Activated CD4-positive, alpha-beta T cell treated with anti-CD3 and anti-CD28 coated beads for 36 hours (primary cell): ENCODE results near the gene ZNF497. TPM values are rescaled to one million over a fixed set of nuclear protein-coding genes. Genes with fewer than 3 reads are reported as not detected.
"Not testable (repeated sequence)": the region's sequence is repeated elsewhere in the genome, so short reads cannot be mapped to it uniquely, and the experiment has no call there.

Source experiments
- ATAC-seq: fragments of 200-7000 bp; cut with Tn5 transposase; one replicate; pipeline ENCODE4 v1.10.0; 2021; ENCODE audit warnings: mild to moderate bottlenecking, moderate library complexity
- CTCF ChIA-PET: fragments of 350-600 bp; sonication (Branson Sonifier 250); formaldehyde crosslinking; loops from one replicate; lab custom pipeline; 2021; ENCODE audit warnings: antibody characterized with exemption; lab: Charles Lee
- POLR2A ChIA-PET: fragments of 350-600 bp; sonication (Branson Sonifier 250); formaldehyde crosslinking; loops from one replicate; lab custom pipeline; 2021; ENCODE audit warnings: antibody characterized with exemption, inconsistent platforms; lab: Charles Lee
- DNase-seq: peaks from one replicate; pipeline ENCODE4 v3.0.0-alpha.2; 2020
- H3K27ac Mint-ChIP-seq: one replicate; pipeline ENCODE4 v1.8.0; 2021; ENCODE audit warnings: mixed read lengths
- H3K27me3 Mint-ChIP-seq: one replicate; pipeline ENCODE4 v1.8.0; 2021; ENCODE audit warnings: mixed read lengths
- H3K36me3 Mint-ChIP-seq: one replicate; pipeline ENCODE4 v1.8.0; 2021; ENCODE audit warnings: low read depth, mixed read lengths
- H3K4me1 Mint-ChIP-seq: one replicate; pipeline ENCODE4 v1.8.0; 2021; ENCODE audit warnings: mixed read lengths
- H3K4me3 Mint-ChIP-seq: one replicate; pipeline ENCODE4 v1.8.0; 2021; ENCODE audit warnings: mild to moderate bottlenecking, moderate library complexity, mixed read lengths
- H3K9me3 Mint-ChIP-seq: one replicate; pipeline ENCODE4 v1.8.0; 2021; ENCODE audit warnings: low read depth, mixed read lengths
- intact Hi-C, 2 experiments: fragments of 100-400 bp; cut with DNase I in 1 of 2; cut with micrococcal nuclease in 1 of 2; formaldehyde crosslinking; loops; one replicate each; pipeline versions ENCODE4 v1.14.2 to v1.15.1; 2022 to 2024; cut with DNase I, micrococcal nuclease
- total RNA-seq, 2 experiments: library from RNA; stranded (reverse); gene quantifications; one replicate each; pipeline ENCODE4 v1.2.3, GENCODE V29; 2021

Gene ZNF497
- total RNA-seq, 2 experiments from 2014 or later = 1.1 to 1.5 TPM

DNA sequence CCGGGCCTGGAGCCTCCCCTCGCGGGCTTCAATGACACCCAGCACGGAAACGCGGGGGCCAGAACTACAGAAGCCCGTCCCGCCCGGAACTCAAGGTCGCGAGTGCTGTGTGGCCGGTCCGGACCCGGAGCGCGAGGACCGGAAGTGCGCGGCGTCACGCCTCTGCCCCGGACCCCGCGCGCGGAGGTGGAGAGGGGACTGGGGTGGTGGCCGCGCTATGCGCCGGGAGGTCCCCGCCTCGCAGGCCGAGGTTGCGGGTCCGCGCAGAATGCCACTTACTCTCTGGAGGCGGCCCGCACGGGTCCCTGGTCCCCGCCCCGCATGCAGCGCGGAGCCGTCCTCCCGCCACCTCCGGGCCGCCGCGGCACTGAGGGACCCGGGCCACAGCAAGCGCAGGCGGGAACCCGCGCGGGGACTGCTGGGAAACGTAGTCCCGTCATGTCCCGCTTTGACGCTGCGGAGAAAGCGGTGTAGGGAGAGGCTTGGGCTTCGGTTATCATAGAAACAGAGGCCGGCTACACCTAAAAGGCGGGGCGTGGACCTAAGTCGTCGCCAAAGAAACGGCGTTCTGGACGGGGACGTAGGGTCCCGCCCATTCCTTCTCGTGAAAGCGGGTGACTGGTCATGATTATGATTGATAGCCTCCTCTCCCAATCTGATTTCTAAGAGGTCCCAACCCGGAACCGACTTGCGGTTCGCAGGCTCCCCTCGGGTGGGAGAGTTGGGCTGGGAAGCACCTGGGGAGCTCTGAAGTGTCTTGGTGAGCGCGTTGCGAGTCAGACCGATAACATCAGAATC lies 18.3 kb upstream of the ZNF497 start, which contains the start of gene ZNF837:
Gene ZNF837 (minus strand): TSS at position 369 of the 798 bp plus-strand sequence. CDS start 11,698 bp downstream, outside the sequence.
- ChIA-PET CTCF (interaction anchor here (0.7 kb wide), 1 partner anchor 130 kb away, joined by 3 read pairs; no protein-coding TSS in a partner anchor), POLR2A (interaction anchor here (0.7 to 0.8 kb wide), 2 partner anchors 163 to 192 kb away, joined by 3 read pairs; partner anchors contain the start of genes MZF1 and TRIM28)
- Mint-ChIP-seq H3K4me1 (peaks cover 19% of the 10 kb centered on the region), H3K36me3 (no peaks in the 10 kb centered on the region), H3K27me3 (no peaks in the 10 kb centered on the region), H3K27ac (peak within 1 kb of the TSS; percentile 94), H3K9me3 (no peaks in the 10 kb centered on the region), H3K4me3 (peak within 1 kb of the TSS; percentile 91)
- DNase-seq (peak; percentile 99), ATAC-seq (peak; percentile 89)
- intact Hi-C loops = loop anchor here (1.0 to 2.0 kb wide), 21 partner anchors 19 to 198 kb away; partner anchors contain the start of genes ZNF132 (in 2 of the 2), ZNF497 (in 2 of the 2), ERVK3-1 (in 1 of the 2) and MZF1 (in 1 of the 2)

DNA sequence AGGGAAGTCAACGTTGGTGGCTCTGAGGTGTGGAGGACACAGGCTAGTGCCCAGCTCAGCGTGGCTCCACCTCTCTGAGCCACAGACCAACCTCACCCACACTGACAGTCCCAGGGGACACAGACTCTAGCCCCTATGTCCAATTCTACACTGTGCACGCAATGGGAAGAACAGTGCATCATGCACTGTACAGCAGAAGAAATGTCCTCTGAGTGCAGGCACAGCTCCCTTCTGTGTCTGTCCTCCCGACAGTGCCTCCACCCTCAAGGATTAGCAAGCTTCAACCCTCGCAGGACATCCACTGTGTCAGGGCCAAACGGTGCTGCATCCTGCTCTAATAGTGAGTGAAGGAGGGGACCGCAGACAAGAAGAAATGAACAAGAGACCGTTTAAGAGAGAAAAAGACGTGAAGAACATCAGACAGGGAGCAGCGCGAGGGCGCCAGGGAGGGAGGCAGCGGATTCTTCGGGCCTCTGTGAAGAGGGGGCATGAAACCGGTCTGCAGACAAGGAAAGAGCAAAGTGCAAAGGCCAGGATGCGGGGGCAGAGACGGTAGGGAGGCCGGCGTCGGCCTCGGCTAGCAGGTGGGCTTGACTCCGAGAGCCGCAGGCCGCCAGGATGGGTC lies 17.6 kb upstream of the ZNF497 start:
- H3K9me3 Mint-ChIP-seq = no peaks in the 10 kb centered on the region
- ChIA-PET POLR2A (no interaction called here), CTCF (interaction anchor here (0.6 kb wide), 1 partner anchor 181 kb away, joined by 3 read pairs; no protein-coding TSS in a partner anchor)
- intact Hi-C loops = loop anchor here in 1 of 2 experiments (1.0 to 2.0 kb wide), 5 partner anchors 18 to 161 kb away; partner anchors contain the start of genes ERVK3-1, ZNF497 and ZNF544
- peak overlapping the region; percentile 94 for H3K27ac Mint-ChIP-seq
- H3K27me3 Mint-ChIP-seq = no peaks in the 10 kb centered on the region
- ATAC-seq (no peak), DNase-seq (no peak)
- no peaks in the 10 kb centered on the region for H3K36me3 Mint-ChIP-seq
- peak overlapping the region; percentile 91 for H3K4me3 Mint-ChIP-seq
- peaks cover 15% of the 10 kb centered on the region for H3K4me1 Mint-ChIP-seq

DNA sequence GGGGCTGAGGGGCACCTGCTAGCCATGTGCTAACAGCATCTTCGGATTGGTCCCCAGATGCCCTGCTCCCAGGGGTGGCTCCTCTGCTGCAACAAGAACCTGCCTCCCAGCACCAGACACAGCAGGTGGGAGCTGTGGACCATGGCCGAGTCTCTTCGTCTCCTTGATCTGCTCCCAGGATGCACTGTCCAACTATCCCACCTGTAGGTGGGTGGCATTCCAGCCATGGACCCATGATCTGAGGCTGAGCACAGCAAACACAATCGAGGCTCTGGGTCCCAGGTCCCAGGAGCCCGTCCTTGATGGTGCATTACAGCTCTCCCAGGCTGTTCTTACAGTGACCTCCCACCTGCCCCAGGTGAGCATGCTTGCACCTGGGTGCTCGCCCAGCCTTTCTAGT lies 16.7 kb upstream of the ZNF497 start:
- ATAC-seq = no peak
- Mint-ChIP-seq H3K27ac (peak overlapping the region; percentile 94), H3K36me3 (no peaks in the 10 kb centered on the region)

DNA sequence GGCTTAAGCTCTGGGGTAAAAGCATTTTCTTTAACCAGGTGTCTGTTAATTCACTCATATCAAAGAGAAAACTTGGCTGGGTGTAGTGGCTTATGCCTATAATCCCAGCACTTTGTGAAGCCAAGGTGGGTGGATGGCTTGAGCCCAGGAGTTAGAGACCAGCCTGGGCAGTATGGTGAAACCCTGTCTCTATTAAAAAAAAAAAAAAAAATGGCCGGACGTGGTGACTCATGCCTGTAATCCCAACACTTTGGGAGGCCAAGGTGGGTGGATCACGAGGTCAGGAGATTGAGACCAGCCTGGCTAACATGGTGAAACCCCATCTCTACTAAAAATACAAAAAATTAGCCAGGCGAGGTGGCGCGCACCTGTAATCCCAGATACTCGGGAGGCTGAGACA lies 14.2 kb upstream of the ZNF497 start:
- H3K27me3 Mint-ChIP-seq, ATAC-seq, H3K27ac Mint-ChIP-seq, H3K4me3 Mint-ChIP-seq, CTCF ChIA-PET, H3K9me3 Mint-ChIP-seq, intact Hi-C loops, H3K36me3 Mint-ChIP-seq, POLR2A ChIA-PET, DNase-seq: not testable (repeated sequence)
- peaks cover 10% of the 10 kb centered on the region for H3K4me1 Mint-ChIP-seq

More for the DNA sequence above, 16.7 kb upstream of the ZNF497 start:
- Mint-ChIP-seq H3K4me3 (peak overlapping the region; percentile 91), H3K9me3 (no peaks in the 10 kb centered on the region), H3K4me1 (peaks cover 15% of the 10 kb centered on the region), H3K27me3 (no peaks in the 10 kb centered on the region)
- ChIA-PET CTCF (interaction anchor here (0.6 kb wide), 1 partner anchor 182 kb away, joined by 3 read pairs; no protein-coding TSS in a partner anchor), POLR2A (no interaction called here)
- intact Hi-C loops = no loop called here
- DNase-seq = no peak

DNA sequence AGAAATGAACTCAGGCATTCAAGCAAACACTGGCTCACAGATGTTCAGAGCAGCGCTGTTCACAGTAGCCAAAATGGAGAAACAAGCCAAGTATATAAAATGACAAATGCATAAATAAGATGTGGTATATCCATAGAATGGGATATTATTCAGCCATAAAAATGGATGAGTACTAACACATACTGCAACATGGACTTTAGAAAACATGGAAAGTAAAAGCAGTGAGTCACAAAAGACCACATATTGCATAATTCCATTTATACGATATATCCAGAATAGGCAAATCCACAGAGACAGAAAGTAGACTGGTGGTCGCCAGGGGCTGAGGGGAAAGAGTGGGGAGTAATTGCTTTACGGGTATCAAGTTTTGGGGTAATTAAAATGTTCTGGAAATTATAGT lies 11.6 kb upstream of the ZNF497 start:
- Mint-ChIP-seq H3K27ac (no peak overlapping the region), H3K4me1 (no peaks in the 10 kb centered on the region), H3K4me3 (no peak overlapping the region), H3K36me3 (no peaks in the 10 kb centered on the region), H3K27me3 (no peaks in the 10 kb centered on the region), H3K9me3 (no peaks in the 10 kb centered on the region)
- ChIA-PET CTCF (no interaction called here), POLR2A (interaction anchor here (0.8 kb wide), 1 partner anchor 11 kb away, joined by 3 read pairs; the partner anchor contains the start of gene ZNF497)
- ATAC-seq = no peak
- DNase-seq = no peak
- intact Hi-C loops = no loop called here

DNA sequence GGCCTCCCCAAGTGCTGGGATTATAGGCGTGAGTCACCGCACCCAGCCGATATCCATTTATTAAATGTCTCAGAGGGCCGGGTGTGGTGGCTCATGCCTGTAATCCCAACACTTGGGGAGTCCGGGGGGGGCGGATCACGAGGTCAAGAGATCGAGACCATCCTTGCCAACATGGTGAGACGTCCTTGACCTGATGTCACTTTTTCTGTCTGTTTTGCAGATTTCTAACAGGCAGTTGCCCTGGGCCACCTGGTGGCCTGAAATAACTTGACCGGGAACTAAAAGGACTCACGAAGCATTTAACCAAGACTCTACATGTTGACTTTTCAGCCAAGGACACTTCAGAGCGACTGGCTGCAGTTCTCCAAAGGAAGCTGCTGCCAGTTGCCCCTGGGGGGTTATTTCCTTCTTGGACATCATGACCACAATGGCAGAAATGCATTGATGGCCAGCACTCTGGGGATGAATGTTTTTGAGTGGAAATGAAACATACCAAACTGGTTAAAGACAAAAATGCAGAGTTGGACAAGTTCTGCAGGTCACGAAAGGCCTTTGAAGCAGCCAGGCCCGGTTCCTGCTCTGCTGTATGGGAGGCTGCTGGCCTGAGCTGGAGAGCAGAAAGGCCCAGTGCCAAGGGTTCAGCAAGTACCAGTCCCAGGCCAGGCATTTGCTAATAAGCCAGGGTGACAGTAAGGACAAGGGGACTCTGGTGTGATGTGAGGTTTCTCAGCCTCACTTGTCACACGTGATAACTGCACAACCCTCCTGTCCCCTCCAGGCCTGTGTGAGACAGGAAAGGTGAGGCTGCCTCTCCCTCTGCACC lies 10.0 kb upstream of the ZNF497 start:
- H3K27ac Mint-ChIP-seq = no peak overlapping the region
- intact Hi-C loops = no loop called here
- no peak overlapping the region for H3K4me3 Mint-ChIP-seq
- no peaks in the 10 kb centered on the region for H3K9me3 Mint-ChIP-seq
- POLR2A ChIA-PET = interaction anchor here (0.6 kb wide), 1 partner anchor 38 kb away, joined by 3 read pairs; no protein-coding TSS in a partner anchor
- DNase-seq (no peak), ATAC-seq (no peak)
- H3K27me3 Mint-ChIP-seq = no peaks in the 10 kb centered on the region
- H3K36me3 Mint-ChIP-seq = no peaks in the 10 kb centered on the region
- no peaks in the 10 kb centered on the region for H3K4me1 Mint-ChIP-seq
- CTCF ChIA-PET = no interaction called here

DNA sequence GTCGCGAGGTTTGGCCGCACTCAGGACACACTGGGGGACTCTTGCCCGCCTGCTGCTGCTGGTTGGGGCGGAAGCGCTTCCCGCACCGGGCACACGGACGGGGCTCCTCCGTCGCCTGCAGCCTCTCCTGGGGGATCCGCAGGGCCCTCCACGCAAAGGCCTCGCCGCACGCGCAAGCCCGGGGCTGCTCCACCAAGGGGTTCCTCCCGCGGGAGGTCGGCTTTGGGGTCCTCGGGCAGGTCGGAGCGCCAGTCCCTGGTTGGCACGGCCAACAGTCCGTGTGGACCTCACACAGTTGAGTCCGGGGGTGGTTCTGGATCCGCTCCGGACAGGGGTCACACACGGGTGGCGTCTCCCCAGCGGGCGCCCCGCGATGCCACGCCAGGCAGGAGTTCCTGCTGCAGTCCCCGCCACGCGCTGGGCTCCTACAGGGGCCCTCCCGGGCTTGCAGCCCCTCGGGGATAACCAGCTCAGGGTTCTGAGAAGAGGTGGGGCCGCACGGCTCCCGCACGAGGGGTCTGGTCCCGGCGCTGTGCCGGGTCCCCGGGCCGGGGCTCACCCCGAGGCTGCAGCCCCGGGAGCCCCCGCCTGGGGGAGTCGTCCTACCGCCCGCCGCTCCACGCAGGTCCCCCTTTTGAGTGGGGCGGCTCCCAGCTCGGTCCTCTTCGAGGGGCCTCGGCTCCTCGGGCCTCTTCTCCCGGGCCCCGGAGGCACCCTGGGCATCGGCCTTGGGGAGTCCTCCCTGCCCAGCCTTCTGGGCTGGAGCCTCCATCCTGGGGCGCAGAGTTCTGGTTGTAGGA lies 6.2 kb upstream of the ZNF497 start:
- ChIA-PET POLR2A (no interaction called here), CTCF (no interaction called here)
- intact Hi-C loops = no loop called here
- DNase-seq = no peak
- ATAC-seq = no peak
- Mint-ChIP-seq H3K27ac (no peak overlapping the region), H3K9me3 (no peaks in the 10 kb centered on the region), H3K27me3 (no peaks in the 10 kb centered on the region), H3K4me1 (no peaks in the 10 kb centered on the region), H3K4me3 (no peak overlapping the region), H3K36me3 (no peaks in the 10 kb centered on the region)

DNA sequence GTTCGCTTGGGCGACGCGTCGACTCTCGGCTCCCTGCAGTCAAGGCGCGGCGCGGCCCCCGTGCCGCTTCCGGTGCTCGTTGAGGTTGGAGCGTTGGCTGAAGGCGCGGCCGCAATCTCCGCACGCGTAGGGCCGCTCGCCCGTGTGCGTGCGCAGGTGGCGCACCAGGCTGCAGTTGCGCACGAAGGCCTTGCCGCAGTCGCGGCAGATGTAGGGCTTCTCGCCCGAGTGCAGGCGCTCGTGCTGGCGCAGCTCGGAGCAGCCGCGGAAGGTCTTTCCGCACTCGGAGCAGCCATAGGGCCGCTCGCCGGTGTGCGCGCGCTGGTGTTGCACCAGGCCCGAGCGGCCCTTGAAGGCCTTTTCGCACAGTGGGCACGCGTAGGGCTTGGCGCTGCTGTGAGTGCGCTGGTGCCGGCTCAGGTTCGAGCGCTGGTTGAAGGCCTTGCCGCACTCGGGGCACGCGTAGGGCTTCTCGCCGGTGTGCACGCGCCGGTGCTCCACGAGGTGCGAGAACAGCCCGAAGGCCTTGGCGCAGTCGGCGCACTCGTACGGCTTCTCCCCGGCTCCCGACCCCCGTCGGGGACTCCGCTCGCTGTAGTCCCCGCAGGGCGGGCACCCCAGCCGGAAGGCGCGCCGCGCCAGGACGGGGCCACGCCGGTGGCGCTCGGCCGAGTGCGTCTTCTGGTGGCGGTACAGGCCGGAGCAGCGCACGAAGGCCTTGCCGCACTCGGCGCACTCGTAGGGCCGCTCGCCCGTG lies 5.3 kb upstream of the ZNF497 start:
- Mint-ChIP-seq H3K27me3 (no peaks in the 10 kb centered on the region), H3K27ac (no peak overlapping the region), H3K4me3 (no peak overlapping the region), H3K4me1 (peaks cover 2% of the 10 kb centered on the region), H3K36me3 (no peaks in the 10 kb centered on the region), H3K9me3 (no peaks in the 10 kb centered on the region)
- DNase-seq (no peak), ATAC-seq (no peak)
- intact Hi-C loops = no loop called here
- CTCF ChIA-PET = no interaction called here
- POLR2A ChIA-PET = no interaction called here

DNA sequence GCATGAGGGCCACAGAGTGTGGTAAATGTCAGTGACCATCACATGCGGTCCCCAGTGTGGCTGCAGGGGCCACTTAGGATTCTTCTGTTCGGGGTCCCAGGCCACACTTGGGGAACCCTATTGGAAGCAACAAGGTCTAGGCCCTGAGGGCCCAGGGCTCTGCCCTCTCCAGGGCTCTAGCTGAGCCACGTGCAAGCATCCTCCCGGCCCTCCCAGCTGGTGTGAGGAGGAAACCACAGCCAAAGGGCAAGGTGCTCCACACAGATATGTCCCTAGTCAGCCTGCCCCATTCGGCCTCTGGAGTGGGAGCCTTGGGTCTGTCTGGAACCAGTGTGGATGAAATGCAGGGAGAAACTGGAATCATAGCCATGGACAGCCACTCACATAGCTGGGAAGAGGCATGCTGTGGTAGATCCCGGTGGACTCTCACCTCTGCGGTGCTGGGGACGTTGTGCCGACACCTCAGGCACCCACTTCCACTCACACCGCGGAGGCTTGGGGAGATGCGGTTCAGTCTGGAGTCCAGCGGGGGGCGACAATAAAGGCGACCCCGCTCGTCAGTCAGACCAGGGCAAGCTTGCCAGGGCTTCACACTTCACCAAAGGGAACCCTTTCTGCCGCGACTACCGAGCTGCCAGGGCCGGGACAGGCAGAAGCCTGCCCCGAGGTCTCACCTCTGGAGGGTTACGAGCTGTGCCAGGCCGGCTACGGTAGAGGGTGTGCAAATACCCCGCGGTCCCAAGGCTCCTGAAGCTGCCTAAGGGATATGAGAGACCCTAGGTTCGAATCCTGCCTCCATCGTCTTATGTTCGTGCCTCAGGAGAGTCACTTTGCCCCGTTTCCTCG lies 4.3 kb upstream of the ZNF497 start:
- H3K4me1 Mint-ChIP-seq = peaks cover 5% of the 10 kb centered on the region
- peaks cover 1% of the 10 kb centered on the region for H3K36me3 Mint-ChIP-seq
- intact Hi-C loops = no loop called here
- H3K9me3 Mint-ChIP-seq = no peaks in the 10 kb centered on the region
- POLR2A ChIA-PET = no interaction called here
- DNase-seq (no peak), ATAC-seq (no peak)
- H3K27ac Mint-ChIP-seq = no peak overlapping the region
- no peak overlapping the region for H3K4me3 Mint-ChIP-seq
- no peaks in the 10 kb centered on the region for H3K27me3 Mint-ChIP-seq
- CTCF ChIA-PET = no interaction called here
